ENCODE data around the gene NHEJ1.

DNA sequence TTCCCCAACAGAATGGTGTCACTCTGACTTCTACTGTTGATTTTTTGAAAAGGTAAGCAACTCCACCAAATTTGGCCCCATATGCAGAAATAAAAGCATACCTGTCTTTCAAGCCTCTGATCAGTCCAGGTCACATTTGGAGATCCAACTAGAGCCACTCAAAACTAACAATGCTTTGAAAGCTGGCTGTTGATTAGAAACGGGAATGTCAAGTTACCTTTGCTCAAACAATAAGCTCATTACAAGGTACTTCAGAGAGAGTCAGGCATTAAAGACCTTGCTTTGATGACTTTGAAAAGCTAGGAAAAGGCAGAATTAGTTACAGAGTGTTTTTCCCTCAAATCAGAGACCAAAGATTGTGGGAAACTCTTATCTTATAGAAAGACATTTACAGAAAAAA, 95.1 kb downstream of the NHEJ1 start:
- TF ChIP-seq EZH2 (IDR thresholded peaks at IDR 0.05), result no peak
- TF ChIP-seq POLR2AphosphoS5 (IDR thresholded peaks at IDR 0.05; ENCODE audit: borderline replicate concordance, low read depth, low read length), result no peak

All from SK-N-MC (cell line).